Stimulated activated CD4-positive, alpha-beta T cell treated with anti-CD3 and anti-CD28 coated beads, Interleukin-15, amount 100 ng/mL, for 1 hour (primary cell): ENCODE data around the gene GAN.

Source experiments
- DNase-seq, 2 donors: peaks; one replicate each; pipeline ENCODE4 v3.0.0-alpha.2; 2020; ENCODE audit warnings: low read depth in 1 of 2, low spot score in 1 of 2

The GAN gene

GRCh38 chr16:81350306-81350615, 35.5 kb downstream of the GAN start:
- no peak for DNase-seq

- DNase-seq, result no peak
Observed at GRCh38 chr16:81353895-81354294, 39.1 kb downstream of the GAN start.

GRCh38 chr16:81357711-81358260, 43.0 kb downstream of the GAN start:
- DNase-seq, result no peak

- DNase-seq, result no peak
Observed at GRCh38 chr16:81358860-81359259, 44.1 kb downstream of the GAN start.

- DNase-seq, result no peak
Observed at GRCh38 chr16:81360135-81360534, 45.4 kb downstream of the GAN start.

GRCh38 chr16:81365731-81366130, 51.0 kb downstream of the GAN start:
- no peak for DNase-seq

DNA sequence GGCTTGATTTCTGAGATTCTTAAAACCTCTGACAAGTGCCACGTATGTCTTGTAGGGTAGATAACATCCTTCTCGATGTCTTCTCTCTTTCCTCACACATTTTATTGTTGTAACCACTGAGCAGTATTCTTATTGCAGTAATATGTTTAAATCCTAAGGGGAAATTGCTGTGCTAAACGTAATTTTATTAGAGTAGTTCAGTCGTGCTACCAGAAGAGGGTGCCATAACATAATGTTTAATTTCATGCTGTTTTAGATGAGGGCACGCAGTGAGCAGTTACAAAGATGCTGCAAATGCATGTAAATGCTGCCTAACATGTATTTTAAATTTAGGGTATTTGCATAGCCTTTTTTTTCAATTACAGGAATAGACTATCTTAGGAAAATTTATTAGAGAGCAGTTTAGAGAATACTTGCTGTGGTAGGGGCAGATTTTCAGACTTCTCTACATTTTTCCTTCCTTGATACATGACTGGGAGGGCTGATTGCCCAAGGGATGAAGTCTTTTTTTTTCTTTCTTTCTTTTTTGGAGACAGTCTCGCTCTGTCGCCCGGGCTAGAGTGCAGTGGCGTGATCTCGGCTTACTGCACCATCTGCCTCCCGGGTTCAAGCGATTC, 51.7 kb downstream of the GAN start:
- no peak for DNase-seq

DNA sequence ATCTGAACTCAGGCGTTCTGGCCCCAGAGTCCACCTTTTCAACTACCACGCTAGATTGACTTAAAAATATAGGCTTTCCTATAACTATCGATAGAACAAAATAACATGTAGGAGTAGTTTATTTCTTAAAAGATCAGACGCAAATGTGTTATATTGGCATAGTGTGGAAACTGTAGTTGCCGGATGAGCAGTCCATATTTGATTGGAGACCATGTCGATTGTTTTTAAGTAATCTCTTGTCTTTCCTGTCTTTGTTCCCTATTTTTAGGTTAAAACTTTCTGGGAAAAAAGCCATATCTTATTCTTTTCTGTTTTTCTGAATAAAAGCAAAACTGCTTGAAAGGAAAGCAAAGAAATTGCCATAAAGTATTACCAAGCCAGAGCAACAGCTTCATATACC, 53.1 kb downstream of the GAN start:
- DNase-seq, result no peak

- no peak for DNase-seq
Observed at GRCh38 chr16:81369888-81370504, 55.2 kb downstream of the GAN start.

GRCh38 chr16:81371106-81371505, 56.3 kb downstream of the GAN start:
- DNase-seq, result no peak

GRCh38 chr16:81374550-81374949, 59.8 kb downstream of the GAN start:
- DNase-seq, result no peak

DNA sequence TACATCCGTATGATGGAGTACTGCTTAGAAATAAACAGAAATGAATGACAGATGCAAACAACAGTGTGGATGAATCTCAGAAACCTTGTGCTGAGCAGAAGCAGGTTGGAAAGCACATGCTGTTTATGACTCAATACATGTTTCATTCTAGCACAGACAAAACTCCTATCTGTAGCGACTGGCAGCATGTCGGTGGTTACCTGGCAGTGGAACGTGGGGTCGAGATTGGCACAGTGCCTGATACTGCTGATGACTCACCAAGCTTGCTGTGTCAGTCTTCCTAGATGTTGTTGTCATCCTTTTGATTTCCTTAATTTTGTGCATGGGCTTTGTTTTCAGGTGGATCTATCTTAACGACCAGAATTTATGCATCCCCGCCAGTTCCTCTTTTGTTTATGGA, 62.1 kb downstream of the GAN start:
- no peak for DNase-seq

DNA sequence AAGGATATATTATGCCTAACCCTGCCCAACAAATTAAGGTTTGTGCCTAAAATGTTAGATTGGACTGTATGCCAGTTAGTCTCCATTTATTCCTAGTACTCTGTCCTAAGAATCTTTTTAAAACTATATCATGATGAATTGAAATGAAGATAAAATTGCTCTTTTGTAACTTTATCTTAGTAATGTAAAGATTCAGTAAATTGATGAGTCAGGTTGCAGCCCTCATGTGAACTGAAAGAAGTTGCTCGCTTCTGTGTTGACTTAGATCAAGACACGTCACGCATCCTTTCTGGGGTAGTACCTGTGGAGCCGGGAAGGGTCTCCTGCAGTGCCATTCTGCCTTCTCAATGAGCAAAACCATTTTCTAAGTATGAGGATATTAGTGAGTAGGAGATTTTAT, 63.3 kb downstream of the GAN start:
- DNase-seq, result no peak

GRCh38 chr16:81380932-81381331, 66.2 kb downstream of the GAN start:
- no peak for DNase-seq

DNA sequence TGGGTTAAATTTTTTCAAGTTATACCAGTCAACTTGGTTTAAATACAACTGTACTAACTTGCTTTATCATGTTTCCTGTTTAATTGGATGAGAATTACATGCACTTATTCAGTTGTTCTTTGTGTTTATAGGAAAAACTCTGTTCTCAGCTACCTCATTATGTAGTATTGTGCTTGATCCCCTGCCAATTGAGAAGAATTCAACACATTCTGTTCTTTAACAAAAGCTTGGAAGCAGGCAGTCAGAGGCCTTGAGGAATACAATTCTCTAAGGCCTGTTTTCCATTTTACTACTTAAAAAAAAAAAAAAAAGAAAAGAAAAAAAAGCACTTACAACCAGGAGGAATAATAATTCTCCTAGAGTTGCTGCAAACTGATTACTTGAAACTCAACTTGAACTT, 69.2 kb downstream of the GAN start:
- no peak for DNase-seq

DNA sequence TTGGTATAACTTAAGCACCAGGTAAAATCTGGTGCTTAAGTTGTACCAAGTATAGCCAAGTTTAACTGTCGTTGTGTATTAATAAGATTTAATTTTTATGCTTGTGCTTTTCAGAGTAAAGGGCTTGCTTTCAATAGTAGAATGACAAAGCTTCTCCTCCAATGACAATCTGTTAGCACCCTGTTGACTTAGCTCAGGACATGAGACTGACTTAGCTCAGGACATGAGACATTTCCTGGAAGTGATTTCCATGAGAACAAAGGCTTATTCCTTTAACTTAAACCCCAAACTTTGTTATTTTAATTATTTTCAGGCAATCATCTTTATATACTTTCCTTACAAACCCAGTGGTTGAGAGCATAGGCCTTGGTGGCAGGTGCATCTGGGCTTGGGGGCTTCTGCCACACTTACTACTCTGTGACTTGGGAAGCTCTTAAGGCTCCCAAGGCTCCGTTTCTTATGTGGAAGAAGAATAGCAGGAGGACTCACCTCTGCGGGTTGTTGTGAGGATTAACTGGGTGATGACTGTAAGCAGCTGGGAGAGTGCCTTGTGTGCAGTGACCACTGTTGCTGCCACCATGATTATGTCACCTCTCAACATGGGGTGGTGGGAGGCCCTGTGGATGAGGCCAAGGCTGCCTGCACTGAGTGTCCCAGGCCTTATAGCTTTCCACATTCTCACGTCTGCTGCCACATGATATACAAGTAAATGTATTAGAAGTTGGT, 70.4 kb downstream of the GAN start:
- no peak for DNase-seq

DNA sequence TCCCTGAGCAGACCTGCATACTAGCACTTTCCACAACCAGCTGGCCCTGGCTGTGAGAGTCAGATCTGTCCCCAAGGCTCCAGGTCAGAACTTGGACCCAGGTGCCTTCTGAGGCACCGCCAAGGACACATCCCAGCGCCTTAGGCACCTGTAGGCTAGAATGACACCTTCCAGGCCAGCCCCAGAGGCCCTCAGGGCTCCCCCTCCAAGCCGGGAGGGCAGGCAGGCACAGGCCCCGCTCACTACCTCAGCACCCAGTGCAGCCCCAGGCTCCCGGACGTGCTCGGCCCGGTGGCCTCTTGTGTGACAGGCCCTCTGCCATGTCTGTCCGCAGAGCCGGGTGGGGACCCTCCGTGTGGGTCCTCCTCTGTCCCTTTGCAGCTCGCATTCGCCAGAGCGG, 73.6 kb downstream of the GAN start:
- DNase-seq, result no peak

- DNase-seq, result no peak
Observed at GRCh38 chr16:81390840-81391239, 76.1 kb downstream of the GAN start.

GRCh38 chr16:81392011-81392410, 77.2 kb downstream of the GAN start:
- no peak for DNase-seq

DNA sequence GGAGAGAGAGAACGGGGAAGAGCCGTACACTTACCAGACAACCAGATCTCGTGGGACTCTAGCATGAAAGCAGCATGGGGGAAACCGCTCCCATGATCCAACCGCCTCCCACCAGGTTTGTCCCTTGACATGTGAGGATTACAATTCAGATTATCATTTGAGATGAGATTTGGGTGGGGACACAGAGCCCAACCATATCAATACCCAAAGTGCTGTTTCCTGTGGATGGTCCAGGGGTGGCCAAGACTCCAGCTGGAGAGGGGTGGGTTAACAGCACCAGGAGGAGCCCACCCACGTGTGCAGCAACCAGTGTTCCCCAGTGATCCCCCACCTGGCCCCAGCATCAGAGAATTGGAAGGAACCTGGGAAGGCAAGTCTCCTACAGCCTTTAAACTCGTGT, 79.7 kb downstream of the GAN start:
- DNase-seq, result no peak

- no peak for DNase-seq
Observed at GRCh38 chr16:81394966-81395655, 80.3 kb downstream of the GAN start.
